Breast epithelium (tissue), 3 donors: ENCODE measurements around the gene MICAL2.

Experiments
- CTCF ChIP-seq, 3 donors: fragments of 450-650 bp; IDR thresholded peaks; one replicate each; pipeline ENCODE4 v1.5.1; 2016 to 2017; ENCODE audit warnings: antibody characterized with exemption in 3 of 3, mild to moderate bottlenecking in 3 of 3, moderate library complexity in 3 of 3
- POLR2A ChIP-seq: fragments of 450-650 bp; IDR thresholded peaks from one replicate; pipeline ENCODE4 v1.6.1; 2016; ENCODE audit warnings: antibody characterized with exemption, mild to moderate bottlenecking, moderate library complexity

GRCh38 chr11:12288931-12289666, 178.7 kb downstream of the MICAL2 start:
- TF ChIP-seq CTCF (IDR thresholded peaks at IDR 0.05) (no peak), POLR2A (no peak)
